Neural cell (in vitro differentiated cells): ENCODE data around the gene PLEKHA7. TPM values are rescaled to one million over a fixed set of nuclear protein-coding genes. Genes with fewer than 3 reads are reported as not detected.

Experiments
- H2AFZ ChIP-seq: fragments of 200-600, 300-800 bp; sonication (generic), shearing (Covaris generic); 2 replicates; pipeline ENCODE4 v1.6.0; 2014; ENCODE audit warnings: low read depth, mild to moderate bottlenecking, antibody characterized with exemption, low read length, moderate library complexity
- H3F3A ChIP-seq: fragments of 200-600 bp; shearing (Covaris generic); 2 replicates; pipeline ENCODE4 v1.6.1; 2016; ENCODE audit warnings: mild to moderate bottlenecking, moderate library complexity, mixed read lengths, antibody characterized with exemption, low read length; ENCODE audit not compliant: insufficient read depth, poor library complexity, severe bottlenecking
- H3K27ac ChIP-seq: fragments of 200-600, 300-800 bp; sonication (generic), shearing (Covaris generic); 2 replicates; pipeline ENCODE4 v1.5.1; 2014; ENCODE audit warnings: mild to moderate bottlenecking, low read length, moderate library complexity
- H3K27me3 ChIP-seq: fragments of 300-800, 200-600 bp; sonication (generic), shearing (Covaris generic); 2 replicates; pipeline ENCODE4 v1.6.0; 2014; ENCODE audit warnings: mild to moderate bottlenecking, low read depth, low read length, moderate library complexity; ENCODE audit not compliant: insufficient read depth
- H3K36me3 ChIP-seq: fragments of 300-800, 200-600 bp; sonication (generic), shearing (Covaris generic); 2 replicates; pipeline ENCODE4 v1.5.1; 2014; ENCODE audit warnings: mild to moderate bottlenecking, antibody characterized with exemption, low read length, moderate library complexity; ENCODE audit not compliant: insufficient read depth
- H3K4me2 ChIP-seq: fragments of 300-800, 200-600 bp; sonication (generic), shearing (Covaris generic); 2 replicates; pipeline ENCODE4 v1.6.0; 2014; ENCODE audit warnings: mild to moderate bottlenecking, low read length
- H3K4me3 ChIP-seq: fragments of 300-800, 200-600 bp; sonication (generic), shearing (Covaris generic); 2 replicates; pipeline ENCODE4 v1.5.1; 2014; ENCODE audit warnings: mild to moderate bottlenecking, low read length, moderate library complexity
- H3K79me2 ChIP-seq: fragments of 200-600 bp; shearing (Covaris generic); replicated peaks from 2 replicates; pipeline ENCODE4 v1.6.0; 2014; ENCODE audit warnings: mild to moderate bottlenecking, low read length, moderate library complexity; ENCODE audit not compliant: insufficient read depth
- H3K9ac ChIP-seq: fragments of 300-800, 200-600 bp; sonication (generic), shearing (Covaris generic); 2 replicates; pipeline ENCODE4 v1.6.1; 2016; ENCODE audit warnings: mild to moderate bottlenecking, low read length, mixed read lengths
- H3K9me2 ChIP-seq: fragments of 200-600 bp; shearing (Covaris generic); 2 replicates; pipeline ENCODE4 v1.6.1; 2016; ENCODE audit warnings: mild to moderate bottlenecking, low read length, mixed read lengths; ENCODE audit not compliant: insufficient read depth
- H3K9me3 ChIP-seq: fragments of 200-600, 300-800 bp; sonication (generic), shearing (Covaris generic); 2 replicates; pipeline ENCODE4 v1.6.1; 2016; ENCODE audit warnings: mild to moderate bottlenecking, mixed run types, low read length, moderate library complexity, mixed read lengths
- H4K20me1 ChIP-seq: fragments of 200-600 bp; shearing (Covaris generic); 2 replicates; pipeline ENCODE4 v1.6.1; 2016; ENCODE audit warnings: mild to moderate bottlenecking, mixed run types; ENCODE audit not compliant: insufficient read depth
- CTCF ChIP-seq: fragments of 450-650 bp; IDR thresholded peaks from 2 replicates; pipeline ENCODE4 v1.5.1; 2014; ENCODE audit warnings: antibody characterized with exemption, mild to moderate bottlenecking, moderate library complexity; ENCODE audit not compliant: poor library complexity, severe bottlenecking
- EP300 ChIP-seq: fragments of 450-650 bp; conservative IDR thresholded peaks from 2 replicates; pipeline ENCODE4 v1.6.1; 2014; ENCODE audit warnings: antibody characterized with exemption, mild to moderate bottlenecking, moderate library complexity; ENCODE audit not compliant: poor library complexity, severe bottlenecking
- EZH2 ChIP-seq: fragments of 200-600, 300-800 bp; shearing (Covaris generic), sonication (generic); IDR thresholded peaks from 2 replicates; pipeline ENCODE4 v1.6.1; 2014; ENCODE audit warnings: antibody characterized with exemption, low read length, borderline replicate concordance, mild to moderate bottlenecking; ENCODE audit not compliant: insufficient read depth, poor library complexity, severe bottlenecking
- MXI1 ChIP-seq: fragments of 450-650 bp; conservative IDR thresholded peaks from 2 replicates; pipeline ENCODE4 v1.6.1; 2014; ENCODE audit warnings: antibody characterized with exemption, mild to moderate bottlenecking; ENCODE audit not compliant: poor library complexity, severe bottlenecking
- POLR2AphosphoS5 ChIP-seq: IDR thresholded peaks from 2 replicates; pipeline ENCODE4 v1.6.1; 2012
- RAD21 ChIP-seq: fragments of 450-650 bp; conservative IDR thresholded peaks from 2 replicates; pipeline ENCODE4 v1.6.1; 2014; ENCODE audit warnings: antibody characterized with exemption, mild to moderate bottlenecking, moderate library complexity
- TAF1 ChIP-seq: IDR thresholded peaks from 2 replicates; pipeline ENCODE4 v1.6.1; 2012; ENCODE audit warnings: low read depth
- polyA plus RNA-seq: library from polyadenylated mRNA; depleted of rRNA; stranded (reverse); fragments of >200 nt; gene quantifications from 2 replicates; pipeline ENCODE4 v1.2.3, GENCODE V29; 2014

Gene PLEKHA7
- polyA plus RNA-seq, 1 donor from 2014 or later, result 45.7 TPM

DNA sequence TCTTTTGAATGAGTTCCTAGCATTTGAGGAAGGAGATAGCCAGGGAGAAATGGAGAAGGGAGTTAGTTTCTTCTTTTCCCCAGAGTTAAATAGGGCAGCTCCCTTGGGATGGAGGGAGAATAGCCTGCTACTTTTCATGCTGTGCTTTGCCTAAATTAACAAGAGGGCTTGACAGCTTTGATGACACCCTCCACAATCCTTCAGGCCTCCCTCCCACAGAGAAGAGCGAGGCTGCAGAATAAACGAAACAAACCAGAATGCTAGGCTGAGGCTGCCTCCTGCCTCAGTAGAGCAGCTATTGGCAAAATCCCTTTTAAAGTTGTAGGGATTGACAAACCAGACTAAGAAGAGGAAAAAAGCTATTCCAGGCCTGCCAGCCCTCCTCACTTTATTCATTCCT, 181.2 kb downstream of the PLEKHA7 start:
- Histone ChIP-seq H4K20me1 (no peaks in the 10 kb centered on the region), H3K9me3 (no peaks in the 10 kb centered on the region)
- TF ChIP-seq EZH2 (no peak), POLR2AphosphoS5 (no peak), CTCF (no peak), MXI1 (no peak)

GRCh38 chr11:16832193-16832539, 182.0 kb downstream of the PLEKHA7 start:
- H3K9ac ChIP-seq, result no peak overlapping the region
- H3K27me3 ChIP-seq, result no peaks in the 10 kb centered on the region
- H3K36me3 ChIP-seq, result peaks cover 9% of the 10 kb centered on the region
- H3F3A ChIP-seq, result no peaks in the 10 kb centered on the region
- H3K79me2 ChIP-seq, result no peaks in the 10 kb centered on the region
- no peaks in the 10 kb centered on the region for H3K9me2 ChIP-seq
- H3K4me2 ChIP-seq, result no peak overlapping the region
- no peaks in the 10 kb centered on the region for H3K9me3 ChIP-seq
- H4K20me1 ChIP-seq, result no peaks in the 10 kb centered on the region
- no peak for TF ChIP-seq TAF1
- no peak for TF ChIP-seq EP300
- no peak overlapping the region for H2AFZ ChIP-seq
- no peak overlapping the region for H3K4me3 ChIP-seq
- H3K27ac ChIP-seq, result no peak overlapping the region

More for the DNA sequence above, 181.2 kb downstream of the PLEKHA7 start:
- H3K9ac ChIP-seq, result no peak overlapping the region
- peaks cover 9% of the 10 kb centered on the region for H3K36me3 ChIP-seq
- H3K4me3 ChIP-seq, result no peak overlapping the region
- no peaks in the 10 kb centered on the region for H3K79me2 ChIP-seq
- H3K9me2 ChIP-seq, result no peaks in the 10 kb centered on the region
- H3K27ac ChIP-seq, result no peak overlapping the region
- H2AFZ ChIP-seq, result no peak overlapping the region
- H3F3A ChIP-seq, result no peaks in the 10 kb centered on the region
- no peaks in the 10 kb centered on the region for H3K27me3 ChIP-seq
- no peak overlapping the region for H3K4me2 ChIP-seq

GRCh38 chr11:16831316-16832192, 182.7 kb downstream of the PLEKHA7 start:
- Histone ChIP-seq H4K20me1 (no peaks in the 10 kb centered on the region), H3K4me3 (no peak overlapping the region), H3F3A (no peaks in the 10 kb centered on the region), H2AFZ (no peak overlapping the region), H3K9ac (no peak overlapping the region), H3K36me3 (peaks cover 9% of the 10 kb centered on the region), H3K9me2 (no peaks in the 10 kb centered on the region), H3K4me2 (no peak overlapping the region), H3K27ac (no peak overlapping the region), H3K27me3 (no peaks in the 10 kb centered on the region), H3K79me2 (no peaks in the 10 kb centered on the region), H3K9me3 (no peaks in the 10 kb centered on the region)
- TF ChIP-seq RAD21 (no peak), MXI1 (no peak), EP300 (no peak)
